ENCODE data around the gene PRG3.
A peak's percentile ranks its signal among the peaks of the same experiment; 100 is the strongest.
"Not testable (repeated sequence)": the region's sequence is repeated elsewhere in the genome, so short reads cannot be mapped to it uniquely, and the experiment has no call there.

PRG3 gene

GRCh38 chr11:57405271-57405860, 24.4 kb upstream of the PRG3 start:
- TF ChIP-seq CTCF (conservative IDR thresholded peaks at IDR 0.05; ENCODE audit: low read depth), result no peak
- peak overlapping the region; percentile 51 for H3K27ac ChIP-seq
- ChIA-PET CTCF (no interaction called here), POLR2A (ENCODE audit: low non-redundant PET) (no interaction called here)
- no peak for DNase-seq (ENCODE audit: low spot score)

- CTCF ChIA-PET, result no interaction called here
- H3K27ac ChIP-seq, result no peak overlapping the region
- no peak for DNase-seq (ENCODE audit: low spot score)
- POLR2A ChIA-PET (ENCODE audit: low non-redundant PET), result no interaction called here
- TF ChIP-seq CTCF (conservative IDR thresholded peaks at IDR 0.05; ENCODE audit: low read depth), result no peak
These were observed 22.8 kb upstream of the PRG3 start for GRCh38 chr11:57403802-57404147.

GRCh38 chr11:57403003-57403801, 22.3 kb upstream of the PRG3 start:
- CTCF ChIA-PET; DNase-seq (ENCODE audit: low spot score); POLR2A ChIA-PET (ENCODE audit: low non-redundant PET); H3K27ac ChIP-seq: not testable (repeated sequence)

- DNase-seq (ENCODE audit: low spot score), result peak; percentile 47
- H3K27ac ChIP-seq, result no peak overlapping the region
- no peak for TF ChIP-seq CTCF (conservative IDR thresholded peaks at IDR 0.05; ENCODE audit: low read depth)
- CTCF ChIA-PET, result no interaction called here
- POLR2A ChIA-PET (ENCODE audit: low non-redundant PET), result no interaction called here
These were observed 21.4 kb upstream of the PRG3 start for GRCh38 chr11:57402188-57403002.

- TF ChIP-seq CTCF (conservative IDR thresholded peaks at IDR 0.05; ENCODE audit: low read depth), result no peak
- CTCF ChIA-PET, result no interaction called here
- POLR2A ChIA-PET (ENCODE audit: low non-redundant PET), result no interaction called here
- H3K27ac ChIP-seq, result no peak overlapping the region
- DNase-seq (ENCODE audit: low spot score), result no peak
These were observed 19.1 kb upstream of the PRG3 start for GRCh38 chr11:57399972-57400578.

- no peak overlapping the region for H3K27ac ChIP-seq
- ChIA-PET POLR2A (ENCODE audit: low non-redundant PET) (no interaction called here), CTCF (no interaction called here)
- peak; percentile 64 for DNase-seq (ENCODE audit: low spot score)
- no peak for TF ChIP-seq CTCF (conservative IDR thresholded peaks at IDR 0.05; ENCODE audit: low read depth)
These were observed 18.3 kb upstream of the PRG3 start for GRCh38 chr11:57399221-57399620.

Measured in RWPE1 (cell line).